ENCODE measurements around the gene NXF2.

DNA sequence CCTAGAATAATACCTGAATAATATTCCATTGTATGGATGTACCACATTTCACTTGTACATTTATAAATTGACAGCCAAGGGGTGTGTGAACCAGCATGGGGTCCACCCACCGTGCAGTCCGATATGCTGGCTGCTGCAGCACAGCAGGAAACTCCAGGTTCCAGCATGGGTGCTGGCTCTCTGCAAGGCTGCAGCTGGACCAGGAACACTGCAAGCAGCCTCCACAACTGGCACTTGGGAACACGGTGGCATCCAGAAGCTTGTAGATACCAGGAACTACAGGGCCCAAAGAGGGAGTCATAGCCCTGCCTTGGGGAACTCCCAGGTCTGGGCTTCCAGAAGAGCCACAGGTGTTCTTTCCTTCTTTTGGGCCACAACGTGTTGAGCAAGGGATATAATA is 91.2 kb downstream of the NXF2 start:
- TF ChIP-seq, protein P1, sequence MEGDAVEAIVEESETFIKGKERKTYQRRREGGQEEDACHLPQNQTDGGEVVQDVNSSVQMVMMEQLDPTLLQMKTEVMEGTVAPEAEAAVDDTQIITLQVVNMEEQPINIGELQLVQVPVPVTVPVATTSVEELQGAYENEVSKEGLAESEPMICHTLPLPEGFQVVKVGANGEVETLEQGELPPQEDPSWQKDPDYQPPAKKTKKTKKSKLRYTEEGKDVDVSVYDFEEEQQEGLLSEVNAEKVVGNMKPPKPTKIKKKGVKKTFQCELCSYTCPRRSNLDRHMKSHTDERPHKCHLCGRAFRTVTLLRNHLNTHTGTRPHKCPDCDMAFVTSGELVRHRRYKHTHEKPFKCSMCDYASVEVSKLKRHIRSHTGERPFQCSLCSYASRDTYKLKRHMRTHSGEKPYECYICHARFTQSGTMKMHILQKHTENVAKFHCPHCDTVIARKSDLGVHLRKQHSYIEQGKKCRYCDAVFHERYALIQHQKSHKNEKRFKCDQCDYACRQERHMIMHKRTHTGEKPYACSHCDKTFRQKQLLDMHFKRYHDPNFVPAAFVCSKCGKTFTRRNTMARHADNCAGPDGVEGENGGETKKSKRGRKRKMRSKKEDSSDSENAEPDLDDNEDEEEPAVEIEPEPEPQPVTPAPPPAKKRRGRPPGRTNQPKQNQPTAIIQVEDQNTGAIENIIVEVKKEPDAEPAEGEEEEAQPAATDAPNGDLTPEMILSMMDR (IDR thresholded peaks at IDR 0.05) = no peak
- no peak for TF ChIP-seq POLR2A (IDR thresholded peaks at IDR 0.05)
